ENCODE results near the gene SCGB3A1. TPM values are rescaled to one million over a fixed set of nuclear protein-coding genes. Genes with fewer than 3 reads are reported as not detected.

The SCGB3A1 gene
- total RNA-seq, 1 experiment from 2014 or later = not detected

DNA sequence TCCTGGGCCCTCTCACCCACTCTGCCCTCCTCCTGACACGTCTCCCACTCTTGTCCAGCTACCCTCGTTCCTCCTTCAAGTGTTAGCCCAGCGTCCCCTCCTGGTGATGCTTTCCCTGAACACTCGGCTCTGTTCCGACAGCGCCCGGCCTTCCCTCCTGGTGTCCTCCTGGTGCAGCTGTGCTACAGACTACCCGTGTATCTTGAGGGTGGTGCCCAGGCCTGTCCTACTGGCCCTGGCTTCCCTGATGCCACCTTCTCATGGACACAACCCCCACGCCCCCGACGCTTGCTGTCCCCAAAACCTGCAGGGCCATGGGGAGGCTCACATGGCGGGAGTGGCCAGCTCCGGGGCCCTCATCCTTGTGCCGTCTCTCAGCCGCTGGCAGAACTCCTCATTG, 21.4 kb upstream of the SCGB3A1 start:
- Histone ChIP-seq H3K36me3 (ENCODE audit: insufficient read depth, low read length) (no peaks in the 10 kb centered on the region), H3K27ac (ENCODE audit: low read length) (no peak overlapping the region), H3K9ac (ENCODE audit: low read length) (no peak overlapping the region), H3K4me1 (ENCODE audit: low read length) (no peaks in the 10 kb centered on the region), H3K9me3 (ENCODE audit: low read length) (no peaks in the 10 kb centered on the region), H2AFZ (ENCODE audit: low read length) (no peak overlapping the region), H3K27me3 (ENCODE audit: low read length) (no peaks in the 10 kb centered on the region), H3K4me2 (ENCODE audit: low read depth, low read length, poor library complexity, severe bottlenecking) (no peak overlapping the region), H4K20me1 (ENCODE audit: insufficient read depth, low read depth, low read length) (no peaks in the 10 kb centered on the region), H3K79me2 (ENCODE audit: low read length) (no peaks in the 10 kb centered on the region), H3K9me2 (replicated peaks; ENCODE audit: insufficient read depth, low read length) (no peaks in the 10 kb centered on the region), H3K4me3 (ENCODE audit: low read length) (no peak overlapping the region)
- no peak for DNase-seq

GRCh38 chr5:180611140-180611850, 20.0 kb upstream of the SCGB3A1 start:
- Histone ChIP-seq H3K9me2 (replicated peaks; ENCODE audit: insufficient read depth, low read length) (no peaks in the 10 kb centered on the region), H3K36me3 (ENCODE audit: insufficient read depth, low read length) (no peaks in the 10 kb centered on the region), H2AFZ (ENCODE audit: low read length) (no peak overlapping the region), H3K4me1 (ENCODE audit: low read length) (no peaks in the 10 kb centered on the region), H3K9me3 (ENCODE audit: low read length) (no peaks in the 10 kb centered on the region), H3K4me3 (ENCODE audit: low read length) (no peak overlapping the region), H3K27ac (ENCODE audit: low read length) (no peak overlapping the region), H3K9ac (ENCODE audit: low read length) (no peak overlapping the region), H3K79me2 (ENCODE audit: low read length) (no peaks in the 10 kb centered on the region), H3K4me2 (ENCODE audit: low read depth, low read length, poor library complexity, severe bottlenecking) (no peak overlapping the region), H3K27me3 (ENCODE audit: low read length) (no peaks in the 10 kb centered on the region), H4K20me1 (ENCODE audit: insufficient read depth, low read depth, low read length) (no peaks in the 10 kb centered on the region)
- no peak for DNase-seq

- H4K20me1 ChIP-seq (ENCODE audit: insufficient read depth, low read depth, low read length) = no peaks in the 10 kb centered on the region
- no peak overlapping the region for H3K9ac ChIP-seq (ENCODE audit: low read length)
- no peaks in the 10 kb centered on the region for H3K4me1 ChIP-seq (ENCODE audit: low read length)
- H3K79me2 ChIP-seq (ENCODE audit: low read length) = no peaks in the 10 kb centered on the region
- no peak overlapping the region for H3K4me2 ChIP-seq (ENCODE audit: low read depth, low read length, poor library complexity, severe bottlenecking)
- H3K9me2 ChIP-seq (replicated peaks; ENCODE audit: insufficient read depth, low read length) = no peaks in the 10 kb centered on the region
- H3K9me3 ChIP-seq (ENCODE audit: low read length) = no peaks in the 10 kb centered on the region
- no peak overlapping the region for H2AFZ ChIP-seq (ENCODE audit: low read length)
- no peaks in the 10 kb centered on the region for H3K27me3 ChIP-seq (ENCODE audit: low read length)
- no peak overlapping the region for H3K27ac ChIP-seq (ENCODE audit: low read length)
- no peak overlapping the region for H3K4me3 ChIP-seq (ENCODE audit: low read length)
- DNase-seq = no peak
- H3K36me3 ChIP-seq (ENCODE audit: insufficient read depth, low read length) = no peaks in the 10 kb centered on the region
These were observed 18.7 kb upstream of the SCGB3A1 start for GRCh38 chr5:180609817-180610550.

DNA sequence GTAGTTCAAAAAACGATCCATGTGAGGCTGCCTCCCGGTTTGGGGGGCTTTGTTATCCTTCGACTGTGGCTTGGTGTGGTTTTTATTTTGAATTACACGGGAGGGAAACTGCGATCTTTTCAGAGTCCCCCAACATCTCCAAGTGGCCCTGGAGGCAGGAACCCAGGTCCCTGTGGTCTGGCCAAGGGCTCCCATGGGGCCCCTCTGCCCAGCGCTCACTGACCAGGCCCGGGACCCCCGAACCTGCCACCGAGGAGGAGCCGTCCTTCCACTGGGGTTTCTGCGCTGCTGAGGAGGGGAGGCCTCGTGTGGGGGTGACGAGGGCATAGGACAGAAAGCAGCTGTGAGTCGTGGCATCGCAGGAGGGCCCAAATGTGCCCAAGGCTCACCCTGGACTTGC, 18.1 kb upstream of the SCGB3A1 start:
- Histone ChIP-seq H3K9me3 (ENCODE audit: low read length) (no peaks in the 10 kb centered on the region), H3K4me2 (ENCODE audit: low read depth, low read length, poor library complexity, severe bottlenecking) (no peak overlapping the region), H3K36me3 (ENCODE audit: insufficient read depth, low read length) (no peaks in the 10 kb centered on the region), H3K4me1 (ENCODE audit: low read length) (no peaks in the 10 kb centered on the region), H3K9ac (ENCODE audit: low read length) (no peak overlapping the region), H3K9me2 (replicated peaks; ENCODE audit: insufficient read depth, low read length) (no peaks in the 10 kb centered on the region), H3K27ac (ENCODE audit: low read length) (no peak overlapping the region), H3K27me3 (ENCODE audit: low read length) (no peaks in the 10 kb centered on the region), H3K4me3 (ENCODE audit: low read length) (no peak overlapping the region), H4K20me1 (ENCODE audit: insufficient read depth, low read depth, low read length) (no peaks in the 10 kb centered on the region), H2AFZ (ENCODE audit: low read length) (no peak overlapping the region), H3K79me2 (ENCODE audit: low read length) (no peaks in the 10 kb centered on the region)
- no peak for DNase-seq

- H4K20me1 ChIP-seq (ENCODE audit: insufficient read depth, low read depth, low read length) = no peaks in the 10 kb centered on the region
- no peak overlapping the region for H3K4me2 ChIP-seq (ENCODE audit: low read depth, low read length, poor library complexity, severe bottlenecking)
- no peak overlapping the region for H2AFZ ChIP-seq (ENCODE audit: low read length)
- H3K9me3 ChIP-seq (ENCODE audit: low read length) = no peaks in the 10 kb centered on the region
- no peaks in the 10 kb centered on the region for H3K4me1 ChIP-seq (ENCODE audit: low read length)
- no peak overlapping the region for H3K27ac ChIP-seq (ENCODE audit: low read length)
- H3K9ac ChIP-seq (ENCODE audit: low read length) = no peak overlapping the region
- no peak overlapping the region for H3K4me3 ChIP-seq (ENCODE audit: low read length)
- H3K36me3 ChIP-seq (ENCODE audit: insufficient read depth, low read length) = no peaks in the 10 kb centered on the region
- DNase-seq = no peak
- H3K9me2 ChIP-seq (replicated peaks; ENCODE audit: insufficient read depth, low read length) = no peaks in the 10 kb centered on the region
- no peaks in the 10 kb centered on the region for H3K27me3 ChIP-seq (ENCODE audit: low read length)
- no peaks in the 10 kb centered on the region for H3K79me2 ChIP-seq (ENCODE audit: low read length)
These were observed 17.4 kb upstream of the SCGB3A1 start for GRCh38 chr5:180608572-180609310.

- no peaks in the 10 kb centered on the region for H3K9me3 ChIP-seq (ENCODE audit: low read length)
- H3K27ac ChIP-seq (ENCODE audit: low read length) = no peak overlapping the region
- no peak overlapping the region for H2AFZ ChIP-seq (ENCODE audit: low read length)
- no peak for DNase-seq
- H3K4me1 ChIP-seq (ENCODE audit: low read length) = no peaks in the 10 kb centered on the region
- H3K9ac ChIP-seq (ENCODE audit: low read length) = no peak overlapping the region
- H3K4me3 ChIP-seq (ENCODE audit: low read length) = no peak overlapping the region
- H3K36me3 ChIP-seq (ENCODE audit: insufficient read depth, low read length) = no peaks in the 10 kb centered on the region
- no peaks in the 10 kb centered on the region for H3K79me2 ChIP-seq (ENCODE audit: low read length)
- H3K9me2 ChIP-seq (replicated peaks; ENCODE audit: insufficient read depth, low read length) = no peaks in the 10 kb centered on the region
- H4K20me1 ChIP-seq (ENCODE audit: insufficient read depth, low read depth, low read length) = no peaks in the 10 kb centered on the region
- no peak overlapping the region for H3K4me2 ChIP-seq (ENCODE audit: low read depth, low read length, poor library complexity, severe bottlenecking)
- no peaks in the 10 kb centered on the region for H3K27me3 ChIP-seq (ENCODE audit: low read length)
These were observed 16.7 kb upstream of the SCGB3A1 start for GRCh38 chr5:180607861-180608571.

- Histone ChIP-seq H3K79me2 (ENCODE audit: low read length) (no peaks in the 10 kb centered on the region), H3K27me3 (ENCODE audit: low read length) (no peaks in the 10 kb centered on the region), H3K27ac (ENCODE audit: low read length) (no peak overlapping the region), H4K20me1 (ENCODE audit: insufficient read depth, low read depth, low read length) (no peaks in the 10 kb centered on the region), H3K36me3 (ENCODE audit: insufficient read depth, low read length) (no peaks in the 10 kb centered on the region), H3K9me3 (ENCODE audit: low read length) (no peaks in the 10 kb centered on the region), H3K4me2 (ENCODE audit: low read depth, low read length, poor library complexity, severe bottlenecking) (no peak overlapping the region), H3K4me3 (ENCODE audit: low read length) (no peak overlapping the region), H3K4me1 (ENCODE audit: low read length) (no peaks in the 10 kb centered on the region), H2AFZ (ENCODE audit: low read length) (no peak overlapping the region; the same call in 1 of the 2 replicates), H3K9me2 (replicated peaks; ENCODE audit: insufficient read depth, low read length) (no peaks in the 10 kb centered on the region), H3K9ac (ENCODE audit: low read length) (no peak overlapping the region)
- DNase-seq = no peak
These were observed 15.0 kb upstream of the SCGB3A1 start for GRCh38 chr5:180606215-180606785.
